ENCODE results near the gene TSHZ2.

DNA sequence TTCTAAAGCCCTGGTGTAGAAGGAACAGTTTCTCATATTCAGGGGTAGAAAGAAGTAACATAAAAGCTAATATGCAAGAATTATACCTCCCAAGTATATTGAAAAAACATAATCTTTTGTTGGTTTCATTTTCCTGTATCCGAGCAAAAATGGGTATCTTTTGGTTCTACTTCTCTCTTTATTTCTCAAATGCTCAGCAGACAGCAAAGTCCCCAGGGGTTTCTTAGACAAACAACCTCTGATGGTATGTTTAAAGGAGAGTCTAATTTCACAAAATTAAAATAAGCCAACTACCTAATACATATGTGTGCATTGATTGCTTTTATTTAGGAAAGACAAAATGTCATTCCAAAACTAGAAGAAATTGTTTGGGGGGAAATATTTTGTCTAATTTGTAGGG lies 131.0 kb downstream of the TSHZ2 start:
- no peak for TF ChIP-seq POLR2A (IDR thresholded peaks at IDR 0.05)
- TF ChIP-seq, protein P1, sequence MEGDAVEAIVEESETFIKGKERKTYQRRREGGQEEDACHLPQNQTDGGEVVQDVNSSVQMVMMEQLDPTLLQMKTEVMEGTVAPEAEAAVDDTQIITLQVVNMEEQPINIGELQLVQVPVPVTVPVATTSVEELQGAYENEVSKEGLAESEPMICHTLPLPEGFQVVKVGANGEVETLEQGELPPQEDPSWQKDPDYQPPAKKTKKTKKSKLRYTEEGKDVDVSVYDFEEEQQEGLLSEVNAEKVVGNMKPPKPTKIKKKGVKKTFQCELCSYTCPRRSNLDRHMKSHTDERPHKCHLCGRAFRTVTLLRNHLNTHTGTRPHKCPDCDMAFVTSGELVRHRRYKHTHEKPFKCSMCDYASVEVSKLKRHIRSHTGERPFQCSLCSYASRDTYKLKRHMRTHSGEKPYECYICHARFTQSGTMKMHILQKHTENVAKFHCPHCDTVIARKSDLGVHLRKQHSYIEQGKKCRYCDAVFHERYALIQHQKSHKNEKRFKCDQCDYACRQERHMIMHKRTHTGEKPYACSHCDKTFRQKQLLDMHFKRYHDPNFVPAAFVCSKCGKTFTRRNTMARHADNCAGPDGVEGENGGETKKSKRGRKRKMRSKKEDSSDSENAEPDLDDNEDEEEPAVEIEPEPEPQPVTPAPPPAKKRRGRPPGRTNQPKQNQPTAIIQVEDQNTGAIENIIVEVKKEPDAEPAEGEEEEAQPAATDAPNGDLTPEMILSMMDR (IDR thresholded peaks at IDR 0.05 in 4 of 5, conservative IDR thresholded peaks at IDR 0.05 in 1 of 5) = no peak
